Fibroblast of skin of abdomen (primary cell): ENCODE measurements around the gene DECR2. TPM values are rescaled to one million over a fixed set of nuclear protein-coding genes. Genes with fewer than 3 reads are reported as not detected.
"Not testable (repeated sequence)": the region's sequence is repeated elsewhere in the genome, so short reads cannot be mapped to it uniquely, and the experiment has no call there.

Experiments used
- DNase-seq: peaks from one replicate; pipeline ENCODE4 v3.0.0-alpha.2; 2013
- polyA plus RNA-seq, 2 experiments: library from polyadenylated mRNA; unstranded; fragments of 120-200 nt; gene quantifications; one replicate each; pipeline ENCODE4 v1.2.1, GENCODE V29; 2013; ENCODE audit not compliant: insufficient read length in 2 of 2

Gene DECR2, protein sequence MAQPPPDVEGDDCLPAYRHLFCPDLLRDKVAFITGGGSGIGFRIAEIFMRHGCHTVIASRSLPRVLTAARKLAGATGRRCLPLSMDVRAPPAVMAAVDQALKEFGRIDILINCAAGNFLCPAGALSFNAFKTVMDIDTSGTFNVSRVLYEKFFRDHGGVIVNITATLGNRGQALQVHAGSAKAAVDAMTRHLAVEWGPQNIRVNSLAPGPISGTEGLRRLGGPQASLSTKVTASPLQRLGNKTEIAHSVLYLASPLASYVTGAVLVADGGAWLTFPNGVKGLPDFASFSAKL
- 17.9 TPM for polyA plus RNA-seq (2013, experiment 1 of 2; ENCODE audit: insufficient read length)
- polyA plus RNA-seq (2013, experiment 2 of 2; ENCODE audit: insufficient read length) = 18.2 TPM

DNA sequence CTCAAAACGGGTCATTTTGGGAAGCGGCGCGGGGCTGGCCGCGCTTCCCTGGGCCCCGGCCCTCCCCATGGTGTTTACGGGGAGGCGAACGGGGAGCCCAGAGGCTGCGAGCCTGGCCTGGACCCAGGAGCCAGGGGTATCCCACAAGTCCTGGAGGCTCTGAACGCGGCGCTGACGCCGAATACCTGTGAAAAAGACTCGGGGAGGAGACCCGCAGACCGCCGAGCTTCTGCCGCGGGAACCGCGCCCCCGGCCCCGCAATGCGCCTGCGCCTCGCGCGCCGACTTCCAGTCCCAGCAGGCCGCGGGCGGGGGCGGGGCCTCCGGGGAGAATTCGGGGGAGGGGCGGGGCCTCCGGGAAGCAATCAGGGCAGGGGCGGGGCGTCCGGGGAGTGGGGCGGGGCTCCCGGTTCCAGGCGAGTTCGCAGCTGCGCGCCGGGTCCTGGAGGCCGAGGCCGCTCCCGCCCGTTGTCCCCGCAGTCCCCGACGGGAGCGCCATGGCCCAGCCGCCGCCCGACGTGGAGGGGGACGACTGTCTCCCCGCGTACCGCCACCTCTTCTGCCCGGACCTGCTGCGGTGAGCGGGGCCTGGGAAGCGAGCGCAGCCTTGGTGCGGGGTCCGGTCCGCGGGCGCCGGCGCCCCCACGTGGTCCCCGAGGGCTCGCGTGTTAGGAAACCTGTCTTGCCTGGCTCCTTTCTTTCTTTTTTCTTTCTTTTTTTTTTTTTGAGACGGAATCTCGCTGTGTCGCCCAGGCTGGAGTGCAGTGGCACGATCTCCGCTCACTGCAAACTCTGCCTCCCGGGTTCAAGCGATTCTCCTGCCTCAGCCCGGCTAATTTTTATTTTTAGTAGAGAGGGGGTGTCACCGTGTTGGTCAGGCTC lies at the start of gene DECR2:
DECR2 (plus strand) TSS at position 418 of the 881 bp plus-strand sequence; CDS start at position 497, 79 bp downstream.
- DNase-seq = peak; percentile 89

DNA sequence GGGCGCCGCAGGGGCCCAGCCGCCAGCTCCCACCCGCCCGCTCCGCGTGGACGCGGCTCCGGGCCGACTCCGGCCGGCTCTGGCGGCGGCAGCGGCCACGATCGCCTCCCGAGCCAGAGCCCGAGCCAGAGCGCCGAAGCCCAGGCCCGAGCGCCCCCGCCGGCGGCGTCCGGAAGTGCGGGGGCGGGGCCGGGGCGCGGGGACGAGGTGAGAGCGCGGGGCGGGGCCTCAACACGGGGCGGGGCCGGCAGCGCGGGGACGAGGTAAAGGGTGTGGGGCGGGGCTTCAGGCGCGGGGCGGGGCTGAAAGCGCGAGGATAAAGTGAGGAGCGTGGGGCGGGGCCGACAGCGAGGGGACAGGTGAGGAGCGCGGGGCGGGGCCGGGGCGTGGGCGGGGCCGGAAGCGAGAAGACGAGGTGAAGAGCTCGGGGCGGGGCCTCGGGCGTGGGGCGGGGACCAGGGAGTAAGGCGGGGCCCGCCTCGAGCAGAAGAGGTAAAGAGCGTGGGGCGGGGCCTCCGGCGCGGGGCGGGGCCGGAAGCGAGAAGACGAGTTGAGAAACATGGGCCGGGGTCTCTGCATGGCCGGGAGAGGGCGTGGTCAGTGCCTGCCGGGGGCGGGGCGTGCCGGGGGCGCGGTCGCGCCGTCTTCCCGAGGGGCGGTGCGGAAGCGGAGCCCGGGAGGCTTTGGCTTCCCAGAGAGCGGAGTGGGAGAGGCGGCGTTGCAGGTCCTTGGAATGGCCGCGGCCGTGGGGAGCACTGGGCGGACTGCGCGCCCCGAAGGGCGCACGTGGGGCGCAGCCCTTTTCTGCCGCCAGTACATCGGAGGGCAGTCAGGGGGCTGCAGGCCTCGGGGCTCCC lies 48.9 kb upstream of the DECR2 start, which contains the start of gene AXIN1:
AXIN1 (minus strand) TSS at position 177 of the 857 bp plus-strand sequence. CDS start 5,698 bp downstream, outside the sequence.
- peak; percentile 92 for DNase-seq

DNA sequence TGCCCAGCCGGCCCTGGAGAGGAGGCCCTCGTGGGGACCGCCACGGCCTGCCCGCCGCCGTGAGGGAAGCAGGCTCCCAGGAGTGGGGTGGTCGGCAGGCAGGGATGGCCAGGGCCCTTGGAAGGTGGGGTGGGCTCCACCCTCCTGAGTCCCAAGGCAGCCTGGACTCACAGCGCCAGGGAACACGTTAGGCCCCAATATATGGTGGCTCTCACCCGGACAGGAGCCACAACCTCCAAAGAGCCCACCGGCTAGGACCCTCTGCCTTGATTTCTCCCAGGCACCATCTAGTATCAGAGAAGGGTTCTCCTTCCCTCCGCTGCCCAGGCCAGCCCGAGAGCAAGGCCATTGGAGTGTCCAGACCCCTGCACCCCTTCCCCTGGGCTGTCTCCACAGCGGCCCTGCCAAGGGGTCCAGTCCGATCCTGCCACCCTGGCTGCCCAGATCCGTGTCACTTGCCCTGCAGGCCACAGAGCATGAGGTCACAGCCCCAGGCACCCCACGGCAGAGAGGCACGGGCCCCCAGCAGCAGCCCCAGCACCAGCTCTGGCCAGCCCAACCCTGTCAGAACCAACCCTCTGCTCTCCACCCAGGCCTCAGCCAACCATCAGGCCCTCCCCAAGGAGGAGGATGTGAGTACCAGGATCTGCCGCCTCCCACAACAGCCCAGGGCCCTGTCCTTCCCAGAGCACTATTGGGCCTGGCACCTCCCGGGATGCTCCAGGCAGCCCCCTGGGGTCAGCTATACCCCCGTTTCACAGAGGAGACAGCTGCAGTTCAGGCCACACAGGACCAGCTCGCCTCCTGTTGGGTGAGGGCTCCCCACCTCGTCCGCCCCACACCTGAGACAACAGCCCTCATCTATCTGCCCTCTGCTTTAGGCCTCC lies 48.0 kb upstream of the DECR2 start:
- DNase-seq = no peak

DNA sequence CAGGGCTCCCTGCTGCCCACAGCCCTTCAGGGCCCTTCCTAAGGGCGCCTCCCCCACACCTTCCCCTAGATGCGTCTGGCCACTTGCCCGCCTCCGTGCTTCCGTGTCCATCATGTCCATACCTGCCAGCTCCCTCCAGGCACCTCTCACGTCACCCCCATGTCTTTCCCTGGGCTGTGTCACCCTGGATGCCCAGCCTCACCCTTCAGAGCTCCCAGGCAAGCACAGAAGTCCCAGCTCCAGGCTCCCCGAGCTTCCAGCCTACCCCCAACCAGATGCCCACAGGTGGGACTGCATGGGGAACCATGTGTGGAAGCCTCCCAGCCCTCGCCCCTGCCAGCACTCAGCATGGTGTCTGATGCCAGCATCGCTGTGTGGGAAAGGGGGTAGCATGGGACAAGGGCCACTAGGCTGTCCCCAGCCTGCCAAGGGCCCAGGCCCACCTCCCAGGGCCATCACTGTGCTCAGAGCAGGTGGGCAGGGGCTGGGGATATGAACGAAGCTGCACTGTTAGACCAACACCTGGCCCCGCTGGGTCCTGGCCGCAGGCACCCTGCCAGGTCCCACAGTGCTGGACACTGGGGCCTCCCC lies 47.3 kb upstream of the DECR2 start:
- no peak for DNase-seq

DNA sequence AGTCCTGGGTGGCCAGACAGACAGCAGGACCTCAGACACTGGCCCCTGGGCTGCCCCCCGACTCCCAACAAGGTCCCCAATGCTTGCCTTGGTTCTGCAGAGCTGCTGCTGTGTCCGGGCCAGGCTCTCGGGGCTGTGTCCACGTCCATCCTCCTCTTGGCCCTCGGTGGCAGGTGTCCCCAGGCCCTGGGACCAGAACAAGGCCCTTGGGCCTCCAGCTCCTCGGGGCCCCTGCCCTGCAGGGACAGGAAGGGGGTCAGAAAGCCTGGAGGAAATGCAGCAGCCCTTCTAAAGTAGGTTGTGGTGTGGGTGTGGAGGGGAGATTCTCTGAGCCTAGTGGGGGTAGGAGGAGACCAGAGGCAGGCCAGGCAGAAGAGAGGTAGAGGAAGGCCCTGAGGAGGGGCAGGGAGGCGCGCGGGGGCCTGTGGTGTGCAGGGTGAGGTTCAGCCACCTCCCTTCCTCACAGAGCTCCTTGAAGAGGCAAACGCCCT lies 46.7 kb upstream of the DECR2 start:
- DNase-seq = no peak

DNA sequence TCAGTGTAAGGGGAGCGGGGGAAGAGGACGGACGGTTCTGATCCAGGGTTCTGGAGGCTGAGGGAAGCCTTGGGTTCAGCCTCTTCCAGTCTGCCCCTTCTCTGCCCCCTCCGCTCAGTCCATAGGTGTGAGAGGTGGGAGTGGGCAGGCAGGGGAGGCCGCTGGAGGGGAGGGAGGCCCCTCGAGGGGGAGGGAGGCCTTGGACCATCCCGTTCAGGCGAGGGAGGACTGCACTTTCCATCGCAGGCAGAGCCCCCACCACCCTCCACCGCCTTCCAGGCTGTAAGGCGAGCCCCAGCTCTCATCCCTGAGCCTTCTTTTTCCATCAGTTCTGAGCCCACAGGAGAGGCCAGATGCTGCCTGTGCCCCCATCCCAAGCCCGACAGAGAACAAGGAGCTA lies 44.9 kb upstream of the DECR2 start:
- no peak for DNase-seq

DNA sequence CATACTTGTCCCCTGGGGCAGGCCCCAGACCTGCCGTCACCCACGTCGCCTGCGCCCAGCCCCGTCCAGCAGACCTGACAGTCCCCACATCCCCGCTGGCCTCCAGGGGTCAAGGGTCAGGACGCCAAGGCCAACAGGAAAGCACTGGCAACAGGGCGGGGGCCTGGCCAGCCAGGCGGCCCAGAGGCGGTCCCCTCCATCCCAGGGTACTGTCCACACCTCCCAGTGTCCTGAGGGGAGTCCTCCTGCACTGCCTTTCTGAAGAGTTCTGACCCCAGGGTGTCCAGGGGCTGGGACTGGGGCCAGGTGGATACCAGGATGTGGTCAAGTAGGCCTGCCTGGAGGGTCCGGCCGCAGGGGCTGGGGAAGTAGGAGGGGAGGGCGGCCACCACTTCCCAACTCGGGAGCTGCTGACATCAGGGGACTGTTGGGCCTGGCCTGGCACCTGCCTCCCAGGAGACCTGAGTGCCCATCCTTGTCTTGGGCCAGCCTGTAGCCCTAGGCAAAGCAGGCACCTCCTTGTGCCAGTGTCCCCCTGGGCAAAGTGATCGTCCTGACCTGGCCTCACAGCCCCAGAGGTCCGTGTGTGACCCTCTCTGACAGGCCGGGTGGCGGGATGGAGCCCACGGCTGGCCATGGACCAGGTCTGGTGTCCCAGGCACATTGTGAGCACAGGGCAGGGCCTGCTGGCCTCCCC lies 42.5 kb upstream of the DECR2 start:
- no peak for DNase-seq

DNA sequence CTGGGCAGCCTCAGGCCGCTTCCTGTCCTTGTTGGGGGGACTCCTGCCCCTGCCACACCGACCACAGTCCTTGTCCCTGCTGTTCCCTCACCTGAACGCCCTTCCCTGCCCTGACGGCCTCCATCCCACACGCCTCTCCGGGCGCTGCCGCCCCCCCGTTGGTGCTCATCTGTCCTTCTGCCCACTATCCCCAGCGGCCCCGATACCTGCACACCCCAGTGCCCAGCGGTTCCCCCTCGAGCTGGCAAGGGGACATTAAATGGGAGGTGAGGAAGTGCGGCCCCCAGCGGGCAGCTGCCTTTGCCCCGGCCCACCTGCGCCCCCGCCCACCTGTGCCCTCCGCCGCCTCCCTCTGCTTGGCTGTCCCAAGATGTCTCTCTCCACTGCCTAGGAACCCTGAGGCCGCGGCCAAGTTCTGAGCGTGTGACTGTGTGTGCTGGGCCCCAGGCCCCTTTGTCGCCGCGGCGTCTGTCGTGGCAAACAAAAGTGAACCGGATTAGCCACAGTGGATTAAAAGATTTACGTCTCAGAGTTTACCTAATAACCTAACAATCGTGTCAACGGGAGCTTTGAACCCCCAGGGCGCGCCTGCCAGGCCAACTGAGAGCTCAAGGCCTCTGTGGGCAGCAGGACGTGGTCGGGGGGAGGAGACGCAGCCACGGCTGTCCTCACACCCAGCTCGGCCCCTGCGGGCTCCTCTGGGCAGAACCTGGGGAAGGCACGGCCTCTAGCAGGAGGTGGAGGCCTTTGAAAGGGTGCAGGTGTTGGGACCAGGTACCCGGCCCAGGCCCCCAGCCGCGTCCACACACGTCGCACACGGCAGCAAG lies 41.6 kb upstream of the DECR2 start:
- no peak for DNase-seq

DNA sequence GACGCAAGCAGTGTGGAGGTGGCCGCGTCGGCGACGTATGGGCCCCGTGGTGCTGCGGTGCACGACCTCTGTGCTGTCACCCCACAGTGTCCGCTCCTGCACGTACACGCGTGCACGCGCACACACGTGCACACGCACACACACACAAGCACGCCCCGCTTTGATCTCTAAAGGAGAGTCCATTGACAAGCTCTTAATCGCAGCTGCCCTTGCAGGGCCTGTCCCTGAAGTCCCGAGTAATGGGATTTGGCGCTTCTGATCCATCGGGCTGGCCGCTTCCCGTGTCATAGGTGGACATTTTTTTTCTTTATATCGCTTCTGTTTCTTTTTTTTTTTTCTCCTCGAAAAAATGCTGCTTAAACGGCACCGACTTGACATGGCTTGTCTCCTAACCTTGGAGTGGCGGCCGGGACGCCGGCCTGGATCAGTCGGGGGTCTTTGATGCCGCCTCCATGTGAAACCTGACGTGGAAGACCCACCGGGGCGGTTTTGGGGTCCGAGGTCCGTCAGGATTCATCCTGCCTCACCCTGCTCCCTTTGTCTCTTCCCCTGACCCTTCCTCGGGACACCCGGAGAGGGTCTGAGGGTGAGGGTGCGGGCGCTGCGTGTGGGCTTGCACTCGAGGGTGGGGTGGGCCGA lies 40.9 kb upstream of the DECR2 start:
- no peak for DNase-seq

DNA sequence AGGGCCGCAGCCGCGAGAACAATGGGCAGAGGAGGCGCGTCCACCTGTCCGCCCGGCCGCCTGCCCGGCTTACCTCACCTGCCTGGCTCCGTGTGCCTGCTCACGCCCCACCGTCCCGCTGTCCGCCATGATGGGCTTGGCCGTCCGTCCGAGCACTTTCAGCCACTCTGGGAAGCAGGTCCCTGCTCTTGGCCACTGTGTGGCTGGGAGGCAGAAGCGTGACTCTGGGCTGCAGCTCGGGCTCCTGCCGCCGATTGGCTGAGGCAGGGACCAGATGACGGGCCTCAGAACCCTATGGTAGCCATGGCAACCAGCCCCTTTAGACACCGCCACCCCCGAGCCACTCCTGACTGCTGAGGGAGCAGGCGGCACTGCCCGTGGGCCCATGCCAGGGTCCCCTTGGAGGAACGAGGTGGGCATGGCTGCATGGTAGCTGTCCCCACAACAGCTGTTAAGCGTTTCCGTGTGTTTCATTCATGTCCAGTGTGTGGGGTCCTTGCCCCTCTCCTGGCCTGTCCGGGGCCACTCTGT lies 40.3 kb upstream of the DECR2 start:
- DNase-seq = no peak

DNA sequence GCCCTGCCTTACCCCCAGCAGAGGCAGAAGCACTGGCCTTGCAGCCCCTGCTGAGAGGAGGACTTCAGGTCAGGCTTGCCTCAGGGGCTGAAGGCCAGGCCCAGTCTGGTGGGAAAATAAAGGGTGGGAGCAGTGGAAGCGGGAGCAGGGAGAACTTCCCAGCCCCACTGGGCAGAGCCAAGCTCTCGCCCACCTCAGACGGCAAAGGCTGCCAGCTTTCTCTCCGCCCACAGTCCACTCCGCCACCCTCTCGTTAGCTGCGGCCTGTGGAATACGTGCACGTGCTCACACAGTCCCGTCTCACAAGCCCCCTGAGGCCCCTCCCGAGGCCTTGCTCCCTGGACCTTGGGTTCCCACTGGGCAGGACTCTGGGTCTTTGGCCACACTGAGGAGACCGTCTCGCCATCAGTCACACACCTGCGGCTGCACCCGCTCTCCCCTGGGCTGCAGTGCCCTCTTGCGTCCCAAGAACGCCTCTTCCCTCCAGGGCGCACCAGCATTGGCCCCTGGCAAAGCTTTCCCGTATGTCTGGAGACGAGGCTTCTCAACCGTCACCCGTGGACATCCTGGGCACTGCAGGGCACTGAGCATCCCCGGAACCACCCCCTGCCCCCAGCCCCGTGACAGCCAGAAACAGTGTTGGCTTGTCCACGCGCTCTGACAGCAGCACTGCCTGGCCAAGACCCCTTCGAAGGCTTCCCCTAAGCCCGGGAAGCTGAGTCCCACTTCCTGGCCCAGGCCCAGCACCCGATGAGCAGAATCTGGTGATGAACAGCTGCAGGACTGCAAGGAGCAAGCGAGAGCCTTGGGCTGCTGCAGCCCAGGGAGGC lies 39.6 kb upstream of the DECR2 start:
- peak; percentile 54 for DNase-seq

DNA sequence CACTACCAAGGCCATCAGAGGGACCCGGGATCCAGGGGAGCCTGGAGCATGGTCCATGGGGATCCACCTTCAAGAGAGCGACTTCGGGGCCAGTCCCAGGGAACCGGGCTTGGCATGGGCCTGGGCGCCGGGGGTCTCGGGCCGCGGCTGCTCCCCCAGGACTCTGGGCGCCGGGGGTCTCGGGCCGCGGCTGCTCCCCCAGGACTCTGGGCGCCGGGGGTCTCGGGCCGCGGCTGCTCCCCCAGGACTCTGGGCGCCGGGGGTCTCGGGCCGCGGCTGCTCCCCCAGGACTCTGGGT lies 39.0 kb upstream of the DECR2 start:
- not testable (repeated sequence) for DNase-seq

DNA sequence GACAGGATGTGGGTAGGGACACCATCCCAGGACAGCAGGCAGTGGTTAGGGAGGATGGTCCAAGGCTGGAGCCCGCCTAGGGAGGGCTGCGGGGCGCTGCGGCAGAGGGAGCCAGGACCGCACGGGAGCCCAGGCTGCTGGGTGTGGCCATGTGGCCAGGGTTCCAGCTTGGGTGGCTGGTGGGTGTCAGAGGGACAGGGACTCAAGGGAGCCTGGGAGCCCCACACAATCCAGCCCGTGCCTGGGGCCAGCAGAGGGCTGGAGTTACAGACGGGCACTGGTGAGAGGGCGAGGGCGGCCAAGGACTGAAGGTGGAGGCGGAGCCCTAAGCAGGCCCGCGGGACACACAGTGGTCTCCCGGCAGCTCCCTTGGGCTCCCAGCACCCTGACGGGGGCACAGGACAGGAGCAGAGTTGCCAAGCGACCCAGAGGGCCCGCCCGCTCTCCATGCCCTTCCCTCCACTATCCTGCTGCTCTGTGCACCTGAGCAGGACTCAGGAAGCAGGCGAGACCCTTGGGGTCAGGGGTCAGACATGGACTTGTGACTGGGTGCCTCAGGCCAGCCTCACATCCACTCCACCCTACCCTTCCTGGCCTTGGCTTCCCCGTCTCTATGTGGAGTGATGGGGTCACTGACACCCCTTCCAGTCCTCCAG lies 38.4 kb upstream of the DECR2 start:
- no peak for DNase-seq

DNA sequence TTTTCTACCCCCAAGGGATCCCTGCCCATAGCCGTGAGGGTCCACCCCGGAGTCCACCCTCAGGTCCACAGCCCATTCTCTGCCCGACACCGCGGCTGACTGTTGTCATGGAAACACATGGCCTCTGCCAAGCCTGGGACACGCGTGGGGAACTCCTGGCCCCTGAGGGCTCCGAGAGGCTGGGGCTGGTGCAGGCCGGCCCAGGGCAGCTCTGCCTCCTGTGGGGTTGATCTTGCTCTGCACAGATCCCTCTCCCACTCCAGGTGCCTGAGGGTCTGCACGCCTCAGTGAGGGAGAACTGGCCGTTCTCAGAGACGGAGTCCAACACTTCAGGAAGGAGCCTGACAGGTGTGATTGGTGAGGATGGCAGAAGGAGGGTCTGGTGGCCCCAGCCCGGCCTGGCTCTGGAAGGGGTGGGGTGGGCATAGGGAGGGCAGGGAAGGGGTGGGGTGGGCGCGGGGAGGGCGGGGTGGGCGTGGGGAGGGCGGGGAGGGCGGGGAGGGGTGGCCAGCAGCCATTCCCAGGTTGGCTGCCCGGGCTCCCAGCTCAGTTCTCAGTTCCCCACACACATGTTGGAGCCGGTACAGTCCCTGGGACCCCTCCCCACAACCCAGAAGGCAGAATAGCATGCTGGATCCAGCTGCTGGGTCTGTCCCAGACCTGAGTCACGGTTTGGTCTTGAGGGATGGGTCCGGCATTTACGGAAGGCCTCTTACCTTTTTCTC lies 37.8 kb upstream of the DECR2 start:
- DNase-seq = no peak

DNA sequence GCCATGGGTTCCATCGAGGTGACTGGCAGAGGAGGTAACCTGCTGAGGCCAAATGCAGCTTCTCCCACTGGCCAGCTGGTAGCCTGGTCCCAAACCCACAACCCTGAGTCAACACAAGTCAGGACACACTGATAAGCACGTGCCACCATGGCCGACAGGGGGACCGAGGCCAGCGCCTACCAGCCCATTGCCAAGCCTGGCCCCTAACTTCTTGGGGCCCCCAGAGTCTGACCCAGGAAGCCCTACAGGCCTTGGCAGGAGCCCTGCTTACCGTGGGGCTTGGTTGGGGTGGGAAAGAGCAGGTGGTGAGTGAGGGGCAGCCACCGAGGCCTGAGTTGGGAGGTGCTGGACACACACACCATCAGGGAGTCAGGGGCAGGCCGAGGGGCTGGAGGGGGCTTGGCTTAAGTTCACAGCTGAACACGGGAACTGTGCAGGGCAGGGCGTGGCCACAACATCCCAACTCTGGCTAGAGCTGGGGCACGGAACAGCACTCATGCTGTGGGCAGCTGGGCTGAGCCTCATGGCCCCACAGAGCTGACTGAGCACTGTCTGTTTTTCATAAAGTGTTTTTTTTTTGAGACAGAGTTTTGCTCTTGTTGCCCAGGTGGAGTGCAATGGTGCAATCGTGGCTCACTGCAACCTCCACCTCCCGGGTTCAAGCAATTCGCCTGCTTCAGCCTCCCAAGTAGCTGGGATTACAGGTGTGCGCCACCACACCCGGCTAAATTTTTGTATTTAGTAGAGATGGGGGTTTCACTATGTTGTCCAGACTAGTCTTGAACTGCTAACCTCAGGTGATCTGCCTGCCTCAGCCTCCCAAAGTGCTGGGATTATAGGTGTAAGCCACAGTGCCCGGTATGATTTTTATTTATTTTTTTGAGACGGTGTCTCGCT lies 36.8 kb upstream of the DECR2 start:
- DNase-seq = no peak
